LNCaP clone FGC (cell line): ENCODE measurements around the gene RBFOX2.

ENCODE experiments used
- DNase-seq: peaks from one replicate; pipeline ENCODE4 v3.0.0-alpha.2; 2011; ENCODE audit warnings: low read depth
- H3K4me3 ChIP-seq: 2 replicates; pipeline ENCODE4 v1.5.1; 2011; ENCODE audit warnings: mild to moderate bottlenecking, low read depth, low read length, control low read depth
- CTCF ChIP-seq: IDR thresholded peaks from 2 replicates; pipeline ENCODE4 v1.5.1; 2012; ENCODE audit warnings: mild to moderate bottlenecking; ENCODE audit not compliant: control insufficient read depth, insufficient read depth; ENCODE audit errors: extremely low read depth

Gene RBFOX2

GRCh38 chr22:35923026-35923425 lies 105.6 kb downstream of the RBFOX2 start:
- no peak for TF ChIP-seq CTCF

GRCh38 chr22:35921777-35922176 lies 106.8 kb downstream of the RBFOX2 start:
- peak; percentile 75 for TF ChIP-seq CTCF
- no peak for DNase-seq
- H3K4me3 ChIP-seq = no peak overlapping the region

More at GRCh38 chr22:35923026-35923425, 105.6 kb downstream of the RBFOX2 start:
- no peak for DNase-seq
- H3K4me3 ChIP-seq = no peak overlapping the region

- no peak for DNase-seq
- TF ChIP-seq CTCF = no peak
- no peak overlapping the region for H3K4me3 ChIP-seq
Observed at GRCh38 chr22:35921044-35921443, 107.6 kb downstream of the RBFOX2 start.

GRCh38 chr22:35919002-35919542 lies 109.6 kb downstream of the RBFOX2 start:
- TF ChIP-seq CTCF = no peak
- DNase-seq = no peak
- H3K4me3 ChIP-seq = no peak overlapping the region

GRCh38 chr22:35918456-35918855 lies 110.2 kb downstream of the RBFOX2 start:
- no peak for TF ChIP-seq CTCF
- DNase-seq = no peak
- no peak overlapping the region for H3K4me3 ChIP-seq

GRCh38 chr22:35917651-35918050 lies 111.0 kb downstream of the RBFOX2 start:
- TF ChIP-seq CTCF = no peak
- DNase-seq = no peak
- H3K4me3 ChIP-seq = no peak overlapping the region

GRCh38 chr22:35915477-35916013 lies 113.1 kb downstream of the RBFOX2 start:
- peak overlapping the region; percentile 44 for H3K4me3 ChIP-seq
- no peak for DNase-seq

More at GRCh38 chr22:35915477-35916013, 113.1 kb downstream of the RBFOX2 start:
- no peak for TF ChIP-seq CTCF
